Measurements from ENCODE around the gene GRK7. TPM values are rescaled to one million over a fixed set of nuclear protein-coding genes. Genes with fewer than 3 reads are reported as not detected.

GRK7 gene
- total RNA-seq, 1 donor from 2014 or later = 0.98 TPM

DNA sequence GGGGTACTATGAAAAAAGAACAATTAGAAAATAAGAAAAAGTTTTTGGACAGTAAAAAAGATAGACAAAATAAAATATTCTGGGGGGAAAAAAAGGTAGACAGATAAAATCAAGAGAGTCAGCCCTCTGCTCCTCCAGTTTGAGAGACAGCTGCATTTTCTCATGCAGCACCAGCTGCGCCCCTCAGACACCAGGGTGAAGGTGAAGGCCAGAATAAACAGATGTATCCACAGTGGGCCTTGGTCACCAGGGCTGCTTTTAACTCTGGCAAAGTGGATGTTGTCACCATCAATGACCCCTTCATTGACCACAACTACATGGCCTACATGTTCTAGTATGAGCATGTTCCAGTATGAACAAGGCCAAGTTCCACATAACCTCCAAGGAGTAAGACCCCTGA, 39.0 kb upstream of the GRK7 start:
- Histone ChIP-seq H3K9me3 (no peaks in the 10 kb centered on the region), H3K4me3 (no peak overlapping the region), H3K36me3 (no peaks in the 10 kb centered on the region), H3K4me1 (no peaks in the 10 kb centered on the region), H3K27ac (no peak overlapping the region), H3K27me3 (no peaks in the 10 kb centered on the region)
- no peak for DNase-seq (ENCODE audit: extremely low spot score in 2 of 2)
- intact Hi-C loops (cut with DNase I) = no loop called here
- TF ChIP-seq, protein P1, sequence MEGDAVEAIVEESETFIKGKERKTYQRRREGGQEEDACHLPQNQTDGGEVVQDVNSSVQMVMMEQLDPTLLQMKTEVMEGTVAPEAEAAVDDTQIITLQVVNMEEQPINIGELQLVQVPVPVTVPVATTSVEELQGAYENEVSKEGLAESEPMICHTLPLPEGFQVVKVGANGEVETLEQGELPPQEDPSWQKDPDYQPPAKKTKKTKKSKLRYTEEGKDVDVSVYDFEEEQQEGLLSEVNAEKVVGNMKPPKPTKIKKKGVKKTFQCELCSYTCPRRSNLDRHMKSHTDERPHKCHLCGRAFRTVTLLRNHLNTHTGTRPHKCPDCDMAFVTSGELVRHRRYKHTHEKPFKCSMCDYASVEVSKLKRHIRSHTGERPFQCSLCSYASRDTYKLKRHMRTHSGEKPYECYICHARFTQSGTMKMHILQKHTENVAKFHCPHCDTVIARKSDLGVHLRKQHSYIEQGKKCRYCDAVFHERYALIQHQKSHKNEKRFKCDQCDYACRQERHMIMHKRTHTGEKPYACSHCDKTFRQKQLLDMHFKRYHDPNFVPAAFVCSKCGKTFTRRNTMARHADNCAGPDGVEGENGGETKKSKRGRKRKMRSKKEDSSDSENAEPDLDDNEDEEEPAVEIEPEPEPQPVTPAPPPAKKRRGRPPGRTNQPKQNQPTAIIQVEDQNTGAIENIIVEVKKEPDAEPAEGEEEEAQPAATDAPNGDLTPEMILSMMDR (IDR thresholded peaks at IDR 0.05) = no peak

- intact Hi-C loops (cut with DNase I) = no loop called here
Observed at GRCh38 chr3:141725036-141725435, 38.2 kb upstream of the GRK7 start.

DNA sequence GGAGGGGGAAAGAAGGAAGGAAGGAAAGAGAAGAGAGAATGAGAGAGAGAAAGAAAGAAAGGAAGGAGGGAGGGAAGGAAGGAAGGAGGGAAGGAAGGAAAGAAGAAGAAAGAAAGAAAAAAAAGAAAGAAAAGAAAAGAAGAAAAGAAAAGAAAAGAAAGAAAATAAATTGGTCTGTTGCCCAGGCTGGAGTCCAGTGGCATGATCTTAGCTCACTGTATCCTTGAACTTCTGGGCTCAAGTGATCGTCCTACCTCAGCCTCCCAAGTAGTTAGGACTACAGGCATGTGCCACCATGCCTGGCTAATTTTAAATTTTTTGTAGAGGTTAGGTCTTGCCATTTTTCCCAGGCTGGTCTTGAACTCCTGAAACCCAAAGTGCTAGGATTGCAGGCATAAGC, 36.7 kb upstream of the GRK7 start:
- Histone ChIP-seq H3K36me3 (no peaks in the 10 kb centered on the region), H3K9me3 (no peaks in the 10 kb centered on the region), H3K27ac (no peak overlapping the region), H3K4me3 (no peak overlapping the region), H3K27me3 (no peaks in the 10 kb centered on the region), H3K4me1 (no peaks in the 10 kb centered on the region)
- TF ChIP-seq POLR2AphosphoS5 (IDR thresholded peaks at IDR 0.05; ENCODE audit: insufficient read depth in 1 of 2, low read depth in 1 of 2) (no peak), POLR2A (IDR thresholded peaks at IDR 0.05) (no peak)
- TF ChIP-seq, protein P1 (IDR thresholded peaks at IDR 0.05) = no peak
- intact Hi-C loops (cut with DNase I) = no loop called here
- DNase-seq (ENCODE audit: extremely low spot score in 2 of 2) = no peak

More at GRCh38 chr3:141725036-141725435, 38.2 kb upstream of the GRK7 start:
- Histone ChIP-seq H3K36me3 (no peaks in the 10 kb centered on the region), H3K4me3 (no peak overlapping the region), H3K27ac (no peak overlapping the region), H3K4me1 (no peaks in the 10 kb centered on the region), H3K9me3 (no peaks in the 10 kb centered on the region), H3K27me3 (no peaks in the 10 kb centered on the region)
- no peak for DNase-seq (ENCODE audit: extremely low spot score in 2 of 2)
- TF ChIP-seq, protein P1 (IDR thresholded peaks at IDR 0.05) = no peak

GRCh38 chr3:141728355-141728892, 34.8 kb upstream of the GRK7 start:
- TF ChIP-seq POLR2A (IDR thresholded peaks at IDR 0.05) = no peak
- TF ChIP-seq, protein P1 (IDR thresholded peaks at IDR 0.05) = no peak
- no peak for TF ChIP-seq POLR2AphosphoS5 (IDR thresholded peaks at IDR 0.05; ENCODE audit: insufficient read depth in 1 of 2, low read depth in 1 of 2)
- Histone ChIP-seq H3K9me3 (no peaks in the 10 kb centered on the region), H3K36me3 (no peaks in the 10 kb centered on the region), H3K4me1 (no peaks in the 10 kb centered on the region), H3K27ac (no peak overlapping the region), H3K4me3 (no peak overlapping the region), H3K27me3 (no peaks in the 10 kb centered on the region)
- DNase-seq (ENCODE audit: extremely low spot score in 2 of 2) = no peak
- intact Hi-C loops (cut with DNase I) = no loop called here

GRCh38 chr3:141729240-141729639, 34.0 kb upstream of the GRK7 start:
- Histone ChIP-seq H3K27me3 (no peaks in the 10 kb centered on the region), H3K4me3 (no peak overlapping the region), H3K9me3 (no peaks in the 10 kb centered on the region), H3K27ac (no peak overlapping the region), H3K36me3 (no peaks in the 10 kb centered on the region), H3K4me1 (no peaks in the 10 kb centered on the region)
- intact Hi-C loops (cut with DNase I) = no loop called here
- no peak for DNase-seq (ENCODE audit: extremely low spot score in 2 of 2)
- TF ChIP-seq POLR2A (IDR thresholded peaks at IDR 0.05) (no peak), POLR2AphosphoS5 (IDR thresholded peaks at IDR 0.05; ENCODE audit: insufficient read depth in 1 of 2, low read depth in 1 of 2) (no peak)
- TF ChIP-seq, protein P1 (IDR thresholded peaks at IDR 0.05) = no peak

Measured in vagina (tissue), 2 donors.